Fibroblast of upper back skin (primary cell): ENCODE measurements around the gene ZEB2.
A peak's percentile ranks its signal among the peaks of the same experiment; 100 is the strongest.

Experiments used
- DNase-seq: peaks from one replicate; pipeline ENCODE4 v3.0.0-alpha.2; 2013

ZEB2 gene

GRCh38 chr2:144519934-144520731, at the start of gene ZEB2:
Gene ZEB2, minus strand, starts transcription at chr2:144520119. Its CDS starts 2,769 bp downstream, at chr2:144517350.
- peak; percentile 90 for DNase-seq

- DNase-seq = no peak
These were observed 47.8 kb upstream of the ZEB2 start for GRCh38 chr2:144567745-144568144.

- no peak for DNase-seq
These were observed 46.5 kb upstream of the ZEB2 start for GRCh38 chr2:144566448-144566847.

- no peak for DNase-seq
These were observed 40.3 kb upstream of the ZEB2 start for GRCh38 chr2:144560251-144560650.

- DNase-seq = no peak
These were observed 39.8 kb upstream of the ZEB2 start for GRCh38 chr2:144559681-144560080.

- DNase-seq = no peak
These were observed 39.3 kb upstream of the ZEB2 start for GRCh38 chr2:144559242-144559641.

- no peak for DNase-seq
These were observed 34.7 kb upstream of the ZEB2 start for GRCh38 chr2:144554492-144555210.

GRCh38 chr2:144553379-144553778, 33.5 kb upstream of the ZEB2 start:
- peak; percentile 91 for DNase-seq

- no peak for DNase-seq
These were observed 32.9 kb upstream of the ZEB2 start for GRCh38 chr2:144552821-144553220.

GRCh38 chr2:144550911-144551310, 31.0 kb upstream of the ZEB2 start:
- peak; percentile 52 for DNase-seq

- DNase-seq = no peak
These were observed 30.2 kb upstream of the ZEB2 start for GRCh38 chr2:144550084-144550483.

- no peak for DNase-seq
These were observed 28.7 kb upstream of the ZEB2 start for GRCh38 chr2:144548532-144549191.

- no peak for DNase-seq
These were observed 28.2 kb upstream of the ZEB2 start for GRCh38 chr2:144548088-144548487.

- no peak for DNase-seq
These were observed 27.6 kb upstream of the ZEB2 start for GRCh38 chr2:144547494-144547893.

- DNase-seq = peak; percentile 58
These were observed 27.0 kb upstream of the ZEB2 start for GRCh38 chr2:144546933-144547332.

GRCh38 chr2:144545787-144546186, 25.9 kb upstream of the ZEB2 start:
- no peak for DNase-seq

- no peak for DNase-seq
These were observed 24.1 kb upstream of the ZEB2 start for GRCh38 chr2:144544053-144544452.

- DNase-seq = no peak
These were observed 21.5 kb upstream of the ZEB2 start for GRCh38 chr2:144541396-144541795.

- DNase-seq = no peak
These were observed 19.4 kb upstream of the ZEB2 start for GRCh38 chr2:144539289-144539782.

- DNase-seq = no peak
These were observed 15.4 kb upstream of the ZEB2 start for GRCh38 chr2:144535300-144535699.

- no peak for DNase-seq
These were observed 13.3 kb upstream of the ZEB2 start for GRCh38 chr2:144533221-144533620.

- DNase-seq = no peak
These were observed 10.7 kb upstream of the ZEB2 start for GRCh38 chr2:144530596-144530995.

GRCh38 chr2:144529841-144530240, 9.9 kb upstream of the ZEB2 start:
- DNase-seq = no peak

- no peak for DNase-seq
These were observed 8.2 kb upstream of the ZEB2 start for GRCh38 chr2:144528108-144528507.
